Neutrophil (primary cell): ENCODE measurements around the gene TMEM272.

Experiments
- H3K27ac ChIP-seq: fragments of 200-600 bp; sonication (generic); 2 replicates; pipeline ENCODE4 v1.5.1; 2016; ENCODE audit warnings: mild to moderate bottlenecking, moderate library complexity
- H3K27me3 ChIP-seq: fragments of 200-600 bp; sonication (generic); 2 replicates; pipeline ENCODE4 v1.6.0; 2016; ENCODE audit warnings: mild to moderate bottlenecking
- H3K36me3 ChIP-seq: fragments of 200-600 bp; sonication (generic); 2 replicates; pipeline ENCODE4 v1.5.1; 2017
- H3K4me1 ChIP-seq, 2 experiments: fragments of 200-600 bp in 1 of 2; sonication (generic) in 1 of 2; 1 replicate in 1 of 2; 2 replicates in 1 of 2; pipeline versions ENCODE4 v1.5.1 to v1.6.1; 2013 to 2016; ENCODE audit warnings: low read depth in 1 of 2, low read length in 1 of 2, mild to moderate bottlenecking in 1 of 2, moderate library complexity in 1 of 2; ENCODE audit not compliant: control insufficient read depth in 1 of 2, insufficient read depth in 1 of 2
- H3K4me3 ChIP-seq, 2 experiments: fragments of 200-600 bp in 1 of 2; sonication (generic) in 1 of 2; 1 replicate in 1 of 2; 2 replicates in 1 of 2; pipeline ENCODE4 v1.5.1; 2013 to 2016; ENCODE audit warnings: low read depth in 1 of 2, low read length in 1 of 2, mild to moderate bottlenecking in 1 of 2, moderate library complexity in 1 of 2
- H3K9me3 ChIP-seq: fragments of 200-600 bp; sonication (generic); 2 replicates; pipeline ENCODE4 v1.5.1; 2016
- TF ChIP-seq, protein P1 (sequence below): fragments of 200-600 bp; sonication (generic); IDR thresholded peaks from 2 replicates; pipeline ENCODE4 v1.5.1; 2016; ENCODE audit warnings: antibody characterized with exemption

TMEM272 gene

DNA sequence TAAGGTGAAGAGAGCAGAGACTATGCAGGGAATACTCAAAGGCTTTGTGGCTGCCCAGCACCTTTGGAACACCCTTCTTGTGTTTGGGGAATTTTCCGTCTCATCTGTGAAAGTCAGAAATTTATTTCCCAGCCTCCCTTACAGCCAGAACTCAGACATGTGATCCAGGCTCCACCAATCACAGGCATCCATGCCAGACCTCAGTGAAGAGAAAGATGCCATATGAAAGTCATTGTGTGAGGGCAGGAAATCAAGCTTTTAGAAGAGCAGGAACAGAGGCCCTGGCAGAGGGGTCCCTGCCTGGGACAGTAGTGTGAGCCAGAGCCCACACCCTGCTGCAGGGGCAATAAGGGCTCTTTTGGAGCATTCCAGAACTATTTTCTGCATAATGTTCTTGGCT, 28.9 kb upstream of the TMEM272 start:
- Histone ChIP-seq H3K27me3 (no peaks in the 10 kb centered on the region), H3K9me3 (no peaks in the 10 kb centered on the region), H3K36me3 (no peaks in the 10 kb centered on the region), H3K27ac (no peak overlapping the region), H3K4me1 (no peaks in the 10 kb centered on the region), H3K4me3 (no peak overlapping the region)
- TF ChIP-seq, protein P1, sequence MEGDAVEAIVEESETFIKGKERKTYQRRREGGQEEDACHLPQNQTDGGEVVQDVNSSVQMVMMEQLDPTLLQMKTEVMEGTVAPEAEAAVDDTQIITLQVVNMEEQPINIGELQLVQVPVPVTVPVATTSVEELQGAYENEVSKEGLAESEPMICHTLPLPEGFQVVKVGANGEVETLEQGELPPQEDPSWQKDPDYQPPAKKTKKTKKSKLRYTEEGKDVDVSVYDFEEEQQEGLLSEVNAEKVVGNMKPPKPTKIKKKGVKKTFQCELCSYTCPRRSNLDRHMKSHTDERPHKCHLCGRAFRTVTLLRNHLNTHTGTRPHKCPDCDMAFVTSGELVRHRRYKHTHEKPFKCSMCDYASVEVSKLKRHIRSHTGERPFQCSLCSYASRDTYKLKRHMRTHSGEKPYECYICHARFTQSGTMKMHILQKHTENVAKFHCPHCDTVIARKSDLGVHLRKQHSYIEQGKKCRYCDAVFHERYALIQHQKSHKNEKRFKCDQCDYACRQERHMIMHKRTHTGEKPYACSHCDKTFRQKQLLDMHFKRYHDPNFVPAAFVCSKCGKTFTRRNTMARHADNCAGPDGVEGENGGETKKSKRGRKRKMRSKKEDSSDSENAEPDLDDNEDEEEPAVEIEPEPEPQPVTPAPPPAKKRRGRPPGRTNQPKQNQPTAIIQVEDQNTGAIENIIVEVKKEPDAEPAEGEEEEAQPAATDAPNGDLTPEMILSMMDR: no peak

DNA sequence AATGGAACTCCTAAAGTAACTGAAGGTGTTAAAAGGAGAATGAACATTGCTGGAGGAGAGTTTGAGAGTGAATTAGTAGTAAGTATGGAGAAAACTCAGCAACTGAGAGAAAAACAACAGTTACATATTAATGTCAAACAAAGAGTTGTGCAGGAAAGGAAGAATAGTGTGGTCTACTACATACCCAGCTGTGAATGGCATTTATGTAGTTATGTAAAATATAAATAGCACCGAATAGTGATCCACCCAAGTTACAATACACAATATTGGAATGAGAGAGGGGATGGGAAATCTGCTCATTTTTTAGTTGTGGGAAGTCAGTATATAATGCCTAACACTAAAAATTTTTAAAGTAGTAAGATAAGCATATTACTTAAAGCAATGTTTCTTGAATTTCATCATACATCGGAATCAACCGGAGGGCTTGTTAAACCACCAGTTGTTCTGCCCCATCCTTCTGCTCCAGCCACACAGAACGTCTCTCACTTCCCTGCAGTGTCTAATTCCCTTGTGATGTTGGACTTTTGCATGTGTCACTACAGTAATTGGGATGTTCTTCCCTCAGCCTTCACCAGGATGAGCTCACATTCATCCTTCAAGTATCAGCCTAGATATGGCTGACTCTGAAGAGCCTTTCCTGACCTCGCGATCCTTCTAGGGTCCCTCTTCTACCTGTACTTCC, 28.3 kb upstream of the TMEM272 start:
- no peak overlapping the region for H3K27ac ChIP-seq
- no peaks in the 10 kb centered on the region for H3K27me3 ChIP-seq
- no peaks in the 10 kb centered on the region for H3K36me3 ChIP-seq
- TF ChIP-seq, protein P1: no peak
- no peaks in the 10 kb centered on the region for H3K9me3 ChIP-seq
- H3K4me3 ChIP-seq: no peak overlapping the region
- H3K4me1 ChIP-seq: no peaks in the 10 kb centered on the region

DNA sequence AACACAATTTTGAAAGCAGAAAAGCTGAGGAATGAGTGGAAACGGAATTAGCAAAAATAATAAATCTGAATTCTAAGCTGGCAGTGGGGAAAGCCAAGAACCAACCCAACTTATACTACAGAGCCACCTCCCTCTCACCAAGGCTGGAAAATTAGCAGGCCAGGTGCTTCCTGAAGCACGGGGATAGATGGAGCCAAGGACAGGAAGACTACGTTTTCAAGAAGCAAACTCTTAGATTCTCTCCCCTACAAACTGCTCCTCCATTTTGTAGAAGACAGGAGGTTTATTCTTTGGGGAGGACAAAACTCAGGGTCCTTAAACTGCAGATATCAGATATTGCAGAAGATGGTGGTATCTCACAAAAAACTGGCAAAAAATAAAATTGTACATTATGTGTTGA, 25.6 kb upstream of the TMEM272 start:
- no peak overlapping the region for H3K27ac ChIP-seq
- TF ChIP-seq, protein P1: no peak
- H3K4me1 ChIP-seq: no peaks in the 10 kb centered on the region
- H3K9me3 ChIP-seq: no peaks in the 10 kb centered on the region
- H3K27me3 ChIP-seq: no peaks in the 10 kb centered on the region
- H3K4me3 ChIP-seq: no peak overlapping the region
- H3K36me3 ChIP-seq: no peaks in the 10 kb centered on the region

DNA sequence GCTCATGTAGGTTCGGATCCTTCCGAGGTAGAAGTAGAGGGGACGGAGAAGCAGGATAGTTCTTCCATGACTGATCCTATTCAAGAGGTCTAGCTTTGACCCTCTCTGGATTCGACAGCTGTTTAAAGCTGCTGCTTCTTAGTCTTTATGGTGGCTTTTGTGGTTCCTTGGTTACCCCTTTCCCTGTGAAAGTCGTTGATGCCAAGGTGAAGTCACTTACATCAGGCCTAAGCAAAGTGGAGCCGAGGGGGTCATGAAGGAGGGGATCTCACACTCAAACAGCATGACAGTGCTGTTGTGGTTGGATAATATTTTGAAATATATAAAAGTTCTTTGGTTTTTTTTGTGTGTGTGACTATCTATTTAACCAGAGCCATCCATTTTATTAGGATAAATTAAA, 24.9 kb upstream of the TMEM272 start:
- no peak overlapping the region for H3K4me3 ChIP-seq
- no peak overlapping the region for H3K27ac ChIP-seq
- H3K4me1 ChIP-seq: no peaks in the 10 kb centered on the region
- H3K36me3 ChIP-seq: no peaks in the 10 kb centered on the region
- H3K9me3 ChIP-seq: no peaks in the 10 kb centered on the region
- TF ChIP-seq, protein P1: no peak
- no peaks in the 10 kb centered on the region for H3K27me3 ChIP-seq

DNA sequence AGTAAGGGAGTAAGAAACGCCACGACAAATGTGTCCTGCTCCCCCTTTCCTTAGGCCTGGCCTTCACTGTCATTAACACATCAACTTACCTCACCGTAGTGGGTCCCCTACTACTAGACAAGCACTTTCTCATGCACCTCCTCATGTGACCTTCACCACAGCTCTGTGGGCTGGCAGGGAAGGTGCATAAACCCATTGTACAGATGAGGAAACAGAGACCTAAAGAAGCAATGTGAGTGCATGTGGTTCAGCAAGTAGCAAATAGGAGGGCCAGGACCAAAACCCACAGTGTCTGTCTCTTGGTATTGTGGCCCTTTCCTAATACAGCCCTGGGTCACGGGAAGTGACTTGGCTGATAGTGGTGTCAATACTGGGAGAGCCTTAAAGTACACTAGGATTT, 22.1 kb upstream of the TMEM272 start:
- no peaks in the 10 kb centered on the region for H3K9me3 ChIP-seq
- H3K4me3 ChIP-seq: no peak overlapping the region
- H3K36me3 ChIP-seq: no peaks in the 10 kb centered on the region
- H3K4me1 ChIP-seq: no peaks in the 10 kb centered on the region
- no peaks in the 10 kb centered on the region for H3K27me3 ChIP-seq
- H3K27ac ChIP-seq: no peak overlapping the region
- TF ChIP-seq, protein P1: no peak
